WTC11 (cell line): Measurements from ENCODE around the gene C1orf185. TPM values are rescaled to one million over a fixed set of nuclear protein-coding genes. Genes with fewer than 3 reads are reported as not detected.

Experiments
- ATAC-seq: fragments of 200-7000 bp; cut with Tn5 transposase; 2 replicates; pipeline ENCODE4 v1.10.0; 2021; ENCODE audit warnings: mild to moderate bottlenecking, moderate library complexity
- CTCF ChIA-PET: fragments of 300-600 bp; sonication (Branson Sonifier 250); formaldehyde crosslinking; loops from one replicate; lab custom pipeline; 2021; ENCODE audit warnings: antibody characterized with exemption; lab: Charles Lee
- POLR2A ChIA-PET: fragments of 350-600 bp; sonication (Branson Sonifier 250); formaldehyde crosslinking; loops from one replicate; lab custom pipeline; 2021; ENCODE audit warnings: antibody characterized with exemption; lab: Charles Lee
- DNase-seq: peaks from one replicate; pipeline ENCODE4 v3.0.0; 2021; ENCODE audit warnings: low spot score
- H3K27ac Mint-ChIP-seq: 2 replicates; pipeline ENCODE4 v1.8.0; 2021; ENCODE audit warnings: mixed read lengths
- H3K27me3 Mint-ChIP-seq: 2 replicates; pipeline ENCODE4 v1.8.0; 2021; ENCODE audit warnings: low read depth, mild to moderate bottlenecking, moderate library complexity, mixed read lengths
- H3K36me3 Mint-ChIP-seq: 2 replicates; pipeline ENCODE4 v1.8.0; 2021; ENCODE audit warnings: mixed read lengths
- H3K4me1 Mint-ChIP-seq: 2 replicates; pipeline ENCODE4 v1.8.0; 2022; ENCODE audit warnings: mixed read lengths
- H3K4me3 Mint-ChIP-seq: 2 replicates; pipeline ENCODE4 v1.8.0; 2021; ENCODE audit warnings: mild to moderate bottlenecking, moderate library complexity, mixed read lengths
- H3K9me3 Mint-ChIP-seq: 2 replicates; pipeline ENCODE4 v1.8.0; 2021; ENCODE audit warnings: mixed read lengths
- ESRRA ChIP-seq: sonication (generic); formaldehyde crosslinking; IDR thresholded peaks from 2 replicates; pipeline ENCODE4 v1.8.1; 2022; ENCODE audit warnings: mild to moderate bottlenecking, missing genetic modification reagents, borderline replicate concordance
- ETV6 ChIP-seq: sonication (generic); formaldehyde crosslinking; IDR thresholded peaks from 2 replicates; pipeline ENCODE4 v1.8.1; 2022; ENCODE audit warnings: mild to moderate bottlenecking, missing genetic modification reagents
- GABPB1 ChIP-seq: sonication (generic); formaldehyde crosslinking; IDR thresholded peaks from 2 replicates; pipeline ENCODE4 v1.8.1; 2023; ENCODE audit warnings: mild to moderate bottlenecking, missing genetic modification reagents
- JAZF1 ChIP-seq: fragments of 250-450 bp; sonication (Bioruptor Pico); IDR thresholded peaks from 2 replicates; pipeline ENCODE4 v1.9.0; 2021; ENCODE audit warnings: moderate library complexity, mild to moderate bottlenecking, inconsistent platforms
- NR2C2 ChIP-seq: sonication (generic); formaldehyde crosslinking; IDR thresholded peaks from 2 replicates; pipeline ENCODE4 v1.8.0; 2022; ENCODE audit warnings: mild to moderate bottlenecking, missing genetic modification reagents
- TEAD4 ChIP-seq: sonication (generic); formaldehyde crosslinking; IDR thresholded peaks from 2 replicates; pipeline ENCODE4 v1.8.0; 2022; ENCODE audit warnings: mild to moderate bottlenecking, missing genetic modification reagents
- ZNF317 ChIP-seq: sonication (generic); formaldehyde crosslinking; IDR thresholded peaks from 2 replicates; pipeline ENCODE4 v1.8.1; 2023; ENCODE audit warnings: low read depth, mild to moderate bottlenecking, moderate library complexity, missing genetic modification reagents, borderline replicate concordance
- ZNF423 ChIP-seq: fragments of 250-450 bp; sonication (Bioruptor Pico); IDR thresholded peaks from 2 replicates; pipeline ENCODE4 v2.1.2; 2022; ENCODE audit warnings: mild to moderate bottlenecking, moderate library complexity
- total RNA-seq: library from RNA; stranded (reverse); gene quantifications from 3 replicates; pipeline ENCODE4 v1.2.3, GENCODE V29; 2021
- TF ChIP-seq, protein P1 (sequence below): sonication (generic); formaldehyde crosslinking; IDR thresholded peaks from 2 replicates; pipeline ENCODE4 v1.8.0; 2022; ENCODE audit warnings: missing genetic modification reagents
- TF ChIP-seq, protein P2 (sequence below): sonication (generic); formaldehyde crosslinking; IDR thresholded peaks from 2 replicates; pipeline ENCODE4 v1.8.1; 2023; ENCODE audit warnings: mild to moderate bottlenecking, missing genetic modification reagents, borderline replicate concordance
- TF ChIP-seq, protein P3 (sequence below): sonication (generic); formaldehyde crosslinking; IDR thresholded peaks from 2 replicates; pipeline ENCODE4 v1.8.1; 2023; ENCODE audit warnings: mild to moderate bottlenecking, missing genetic modification reagents
- TF ChIP-seq, protein P4 (sequence below): sonication (generic); formaldehyde crosslinking; IDR thresholded peaks from 2 replicates; pipeline ENCODE4 v1.8.0; 2023; ENCODE audit warnings: missing genetic modification reagents
- TF ChIP-seq, protein P5 (sequence below): sonication (generic); formaldehyde crosslinking; conservative IDR thresholded peaks from 2 replicates; pipeline ENCODE4 v1.8.1; 2023; ENCODE audit warnings: mild to moderate bottlenecking, low read depth, missing genetic modification reagents, moderate library complexity
- TF ChIP-seq, protein P6 (sequence below): sonication (generic); formaldehyde crosslinking; IDR thresholded peaks from 2 replicates; pipeline ENCODE4 v1.8.1; 2023; ENCODE audit warnings: mild to moderate bottlenecking, missing genetic modification reagents
- TF ChIP-seq, protein P7 (sequence below): fragments of 250-450 bp; sonication (Bioruptor Pico); IDR thresholded peaks from 2 replicates; pipeline ENCODE4 v1.9.0; 2021; ENCODE audit warnings: mild to moderate bottlenecking, borderline replicate concordance

Gene C1orf185
- total RNA-seq, 1 experiment from 2014 or later, result not detected

DNA sequence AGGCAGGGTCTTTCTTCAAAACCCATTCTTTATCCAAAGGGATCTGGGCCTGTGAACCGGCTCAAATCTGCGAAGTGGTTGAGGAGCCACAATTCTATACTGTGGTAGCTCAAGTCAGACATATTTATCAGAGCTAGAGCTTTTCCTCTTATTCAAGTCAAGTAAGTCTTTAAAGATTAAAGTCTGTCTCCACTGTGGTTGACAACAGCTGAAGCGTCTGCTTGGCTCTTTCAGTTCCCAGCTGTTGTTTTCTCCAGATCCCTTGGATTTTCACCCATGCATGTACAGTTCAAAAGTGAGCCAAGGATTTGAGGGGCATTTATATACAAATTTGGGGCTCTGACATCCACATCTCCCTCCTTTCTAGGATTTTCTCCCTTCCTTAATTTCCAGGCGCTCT is 66.9 kb downstream of the C1orf185 start (continued):
- TF ChIP-seq, protein P1, sequence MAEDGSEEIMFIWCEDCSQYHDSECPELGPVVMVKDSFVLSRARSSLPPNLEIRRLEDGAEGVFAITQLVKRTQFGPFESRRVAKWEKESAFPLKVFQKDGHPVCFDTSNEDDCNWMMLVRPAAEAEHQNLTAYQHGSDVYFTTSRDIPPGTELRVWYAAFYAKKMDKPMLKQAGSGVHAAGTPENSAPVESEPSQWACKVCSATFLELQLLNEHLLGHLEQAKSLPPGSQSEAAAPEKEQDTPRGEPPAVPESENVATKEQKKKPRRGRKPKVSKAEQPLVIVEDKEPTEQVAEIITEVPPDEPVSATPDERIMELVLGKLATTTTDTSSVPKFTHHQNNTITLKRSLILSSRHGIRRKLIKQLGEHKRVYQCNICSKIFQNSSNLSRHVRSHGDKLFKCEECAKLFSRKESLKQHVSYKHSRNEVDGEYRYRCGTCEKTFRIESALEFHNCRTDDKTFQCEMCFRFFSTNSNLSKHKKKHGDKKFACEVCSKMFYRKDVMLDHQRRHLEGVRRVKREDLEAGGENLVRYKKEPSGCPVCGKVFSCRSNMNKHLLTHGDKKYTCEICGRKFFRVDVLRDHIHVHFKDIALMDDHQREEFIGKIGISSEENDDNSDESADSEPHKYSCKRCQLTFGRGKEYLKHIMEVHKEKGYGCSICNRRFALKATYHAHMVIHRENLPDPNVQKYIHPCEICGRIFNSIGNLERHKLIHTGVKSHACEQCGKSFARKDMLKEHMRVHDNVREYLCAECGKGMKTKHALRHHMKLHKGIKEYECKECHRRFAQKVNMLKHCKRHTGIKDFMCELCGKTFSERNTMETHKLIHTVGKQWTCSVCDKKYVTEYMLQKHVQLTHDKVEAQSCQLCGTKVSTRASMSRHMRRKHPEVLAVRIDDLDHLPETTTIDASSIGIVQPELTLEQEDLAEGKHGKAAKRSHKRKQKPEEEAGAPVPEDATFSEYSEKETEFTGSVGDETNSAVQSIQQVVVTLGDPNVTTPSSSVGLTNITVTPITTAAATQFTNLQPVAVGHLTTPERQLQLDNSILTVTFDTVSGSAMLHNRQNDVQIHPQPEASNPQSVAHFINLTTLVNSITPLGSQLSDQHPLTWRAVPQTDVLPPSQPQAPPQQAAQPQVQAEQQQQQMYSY (CRISPR knock-in tag), result no peak
- TF ChIP-seq, protein P2, sequence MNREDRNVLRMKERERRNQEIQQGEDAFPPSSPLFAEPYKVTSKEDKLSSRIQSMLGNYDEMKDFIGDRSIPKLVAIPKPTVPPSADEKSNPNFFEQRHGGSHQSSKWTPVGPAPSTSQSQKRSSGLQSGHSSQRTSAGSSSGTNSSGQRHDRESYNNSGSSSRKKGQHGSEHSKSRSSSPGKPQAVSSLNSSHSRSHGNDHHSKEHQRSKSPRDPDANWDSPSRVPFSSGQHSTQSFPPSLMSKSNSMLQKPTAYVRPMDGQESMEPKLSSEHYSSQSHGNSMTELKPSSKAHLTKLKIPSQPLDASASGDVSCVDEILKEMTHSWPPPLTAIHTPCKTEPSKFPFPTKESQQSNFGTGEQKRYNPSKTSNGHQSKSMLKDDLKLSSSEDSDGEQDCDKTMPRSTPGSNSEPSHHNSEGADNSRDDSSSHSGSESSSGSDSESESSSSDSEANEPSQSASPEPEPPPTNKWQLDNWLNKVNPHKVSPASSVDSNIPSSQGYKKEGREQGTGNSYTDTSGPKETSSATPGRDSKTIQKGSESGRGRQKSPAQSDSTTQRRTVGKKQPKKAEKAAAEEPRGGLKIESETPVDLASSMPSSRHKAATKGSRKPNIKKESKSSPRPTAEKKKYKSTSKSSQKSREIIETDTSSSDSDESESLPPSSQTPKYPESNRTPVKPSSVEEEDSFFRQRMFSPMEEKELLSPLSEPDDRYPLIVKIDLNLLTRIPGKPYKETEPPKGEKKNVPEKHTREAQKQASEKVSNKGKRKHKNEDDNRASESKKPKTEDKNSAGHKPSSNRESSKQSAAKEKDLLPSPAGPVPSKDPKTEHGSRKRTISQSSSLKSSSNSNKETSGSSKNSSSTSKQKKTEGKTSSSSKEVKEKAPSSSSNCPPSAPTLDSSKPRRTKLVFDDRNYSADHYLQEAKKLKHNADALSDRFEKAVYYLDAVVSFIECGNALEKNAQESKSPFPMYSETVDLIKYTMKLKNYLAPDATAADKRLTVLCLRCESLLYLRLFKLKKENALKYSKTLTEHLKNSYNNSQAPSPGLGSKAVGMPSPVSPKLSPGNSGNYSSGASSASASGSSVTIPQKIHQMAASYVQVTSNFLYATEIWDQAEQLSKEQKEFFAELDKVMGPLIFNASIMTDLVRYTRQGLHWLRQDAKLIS (CRISPR knock-in tag), result no peak
- TF ChIP-seq, all 79 proteins: peak for 0

DNA sequence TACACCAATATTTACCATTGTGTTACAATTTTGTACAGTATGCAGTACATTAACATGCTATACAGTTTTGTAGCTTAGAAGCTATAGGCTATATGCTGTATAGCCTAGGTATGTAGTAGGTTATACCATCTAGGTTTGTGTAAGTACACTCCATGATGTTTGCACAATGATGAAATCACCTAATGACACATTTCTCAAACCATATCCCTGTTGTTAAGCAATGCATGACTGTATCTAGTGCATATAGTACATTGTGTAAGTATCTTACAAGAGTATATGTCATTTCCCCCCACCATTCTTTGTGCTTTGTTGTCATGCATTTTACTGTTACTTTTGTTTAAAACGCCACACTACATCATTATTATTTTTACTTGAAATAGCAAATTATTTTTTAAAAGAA is 68.3 kb downstream of the C1orf185 start:
- Mint-ChIP-seq H3K4me3 (no peak overlapping the region), H3K27me3 (0 out of 2 replicates have a peak, but pooled peaks cover 3% of the 10 kb centered on the region), H3K36me3 (no peaks in the 10 kb centered on the region), H3K4me1 (no peaks in the 10 kb centered on the region), H3K9me3 (no peaks in the 10 kb centered on the region), H3K27ac (no peak overlapping the region)
- POLR2A ChIA-PET, result no interaction called here
- no peak for TF ChIP-seq ZNF423 (CRISPR knock-in tag)
- TF ChIP-seq ZNF317, result no peak
- TF ChIP-seq JAZF1, result no peak
- peak; percentile 89 for TF ChIP-seq GABPB1 (CRISPR knock-in tag)
- TF ChIP-seq, protein P3, sequence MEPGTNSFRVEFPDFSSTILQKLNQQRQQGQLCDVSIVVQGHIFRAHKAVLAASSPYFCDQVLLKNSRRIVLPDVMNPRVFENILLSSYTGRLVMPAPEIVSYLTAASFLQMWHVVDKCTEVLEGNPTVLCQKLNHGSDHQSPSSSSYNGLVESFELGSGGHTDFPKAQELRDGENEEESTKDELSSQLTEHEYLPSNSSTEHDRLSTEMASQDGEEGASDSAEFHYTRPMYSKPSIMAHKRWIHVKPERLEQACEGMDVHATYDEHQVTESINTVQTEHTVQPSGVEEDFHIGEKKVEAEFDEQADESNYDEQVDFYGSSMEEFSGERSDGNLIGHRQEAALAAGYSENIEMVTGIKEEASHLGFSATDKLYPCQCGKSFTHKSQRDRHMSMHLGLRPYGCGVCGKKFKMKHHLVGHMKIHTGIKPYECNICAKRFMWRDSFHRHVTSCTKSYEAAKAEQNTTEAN (CRISPR knock-in tag), result no peak
- TF ChIP-seq, protein P4, sequence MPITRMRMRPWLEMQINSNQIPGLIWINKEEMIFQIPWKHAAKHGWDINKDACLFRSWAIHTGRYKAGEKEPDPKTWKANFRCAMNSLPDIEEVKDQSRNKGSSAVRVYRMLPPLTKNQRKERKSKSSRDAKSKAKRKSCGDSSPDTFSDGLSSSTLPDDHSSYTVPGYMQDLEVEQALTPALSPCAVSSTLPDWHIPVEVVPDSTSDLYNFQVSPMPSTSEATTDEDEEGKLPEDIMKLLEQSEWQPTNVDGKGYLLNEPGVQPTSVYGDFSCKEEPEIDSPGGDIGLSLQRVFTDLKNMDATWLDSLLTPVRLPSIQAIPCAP (CRISPR knock-in tag), result no peak
- TF ChIP-seq NR2C2, result no peak
- no peak for TF ChIP-seq TEAD4 (CRISPR knock-in tag)
- DNase-seq (no peak), ATAC-seq (no peak)
- CTCF ChIA-PET, result no interaction called here

DNA sequence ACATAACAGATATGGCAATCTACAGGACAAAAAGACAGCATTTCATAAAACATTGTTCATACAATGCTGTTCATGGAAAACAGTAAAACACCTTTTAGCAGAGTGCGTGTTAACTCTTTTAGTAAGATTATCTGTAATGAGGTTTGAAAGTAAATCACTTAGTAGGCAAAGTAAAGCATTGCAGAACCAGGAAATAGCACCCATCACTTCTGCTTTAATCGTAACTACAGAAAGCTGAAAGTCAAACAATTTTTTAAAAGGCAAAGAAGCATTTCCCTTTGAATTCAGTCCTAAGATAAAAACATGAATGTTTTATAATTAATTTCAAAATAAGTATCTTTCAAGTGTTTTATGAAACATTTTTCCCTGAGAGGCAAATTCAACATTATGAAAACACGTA is 70.8 kb downstream of the C1orf185 start:
- Mint-ChIP-seq H3K9me3 (no peaks in the 10 kb centered on the region), H3K36me3 (no peaks in the 10 kb centered on the region), H3K4me1 (no peaks in the 10 kb centered on the region), H3K27ac (no peak overlapping the region), H3K27me3 (peaks cover 3% of the 10 kb centered on the region; the same call in 1 of the 2 replicates), H3K4me3 (no peak overlapping the region)
- ChIA-PET CTCF (no interaction called here), POLR2A (no interaction called here)
- no peak for ATAC-seq
- no peak for DNase-seq
- TF ChIP-seq ETV6 (CRISPR knock-in tag) (no peak), ESRRA (no peak)
- TF ChIP-seq, protein P5, sequence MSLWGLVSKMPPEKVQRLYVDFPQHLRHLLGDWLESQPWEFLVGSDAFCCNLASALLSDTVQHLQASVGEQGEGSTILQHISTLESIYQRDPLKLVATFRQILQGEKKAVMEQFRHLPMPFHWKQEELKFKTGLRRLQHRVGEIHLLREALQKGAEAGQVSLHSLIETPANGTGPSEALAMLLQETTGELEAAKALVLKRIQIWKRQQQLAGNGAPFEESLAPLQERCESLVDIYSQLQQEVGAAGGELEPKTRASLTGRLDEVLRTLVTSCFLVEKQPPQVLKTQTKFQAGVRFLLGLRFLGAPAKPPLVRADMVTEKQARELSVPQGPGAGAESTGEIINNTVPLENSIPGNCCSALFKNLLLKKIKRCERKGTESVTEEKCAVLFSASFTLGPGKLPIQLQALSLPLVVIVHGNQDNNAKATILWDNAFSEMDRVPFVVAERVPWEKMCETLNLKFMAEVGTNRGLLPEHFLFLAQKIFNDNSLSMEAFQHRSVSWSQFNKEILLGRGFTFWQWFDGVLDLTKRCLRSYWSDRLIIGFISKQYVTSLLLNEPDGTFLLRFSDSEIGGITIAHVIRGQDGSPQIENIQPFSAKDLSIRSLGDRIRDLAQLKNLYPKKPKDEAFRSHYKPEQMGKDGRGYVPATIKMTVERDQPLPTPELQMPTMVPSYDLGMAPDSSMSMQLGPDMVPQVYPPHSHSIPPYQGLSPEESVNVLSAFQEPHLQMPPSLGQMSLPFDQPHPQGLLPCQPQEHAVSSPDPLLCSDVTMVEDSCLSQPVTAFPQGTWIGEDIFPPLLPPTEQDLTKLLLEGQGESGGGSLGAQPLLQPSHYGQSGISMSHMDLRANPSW (CRISPR knock-in tag), result no peak
- TF ChIP-seq, protein P6, sequence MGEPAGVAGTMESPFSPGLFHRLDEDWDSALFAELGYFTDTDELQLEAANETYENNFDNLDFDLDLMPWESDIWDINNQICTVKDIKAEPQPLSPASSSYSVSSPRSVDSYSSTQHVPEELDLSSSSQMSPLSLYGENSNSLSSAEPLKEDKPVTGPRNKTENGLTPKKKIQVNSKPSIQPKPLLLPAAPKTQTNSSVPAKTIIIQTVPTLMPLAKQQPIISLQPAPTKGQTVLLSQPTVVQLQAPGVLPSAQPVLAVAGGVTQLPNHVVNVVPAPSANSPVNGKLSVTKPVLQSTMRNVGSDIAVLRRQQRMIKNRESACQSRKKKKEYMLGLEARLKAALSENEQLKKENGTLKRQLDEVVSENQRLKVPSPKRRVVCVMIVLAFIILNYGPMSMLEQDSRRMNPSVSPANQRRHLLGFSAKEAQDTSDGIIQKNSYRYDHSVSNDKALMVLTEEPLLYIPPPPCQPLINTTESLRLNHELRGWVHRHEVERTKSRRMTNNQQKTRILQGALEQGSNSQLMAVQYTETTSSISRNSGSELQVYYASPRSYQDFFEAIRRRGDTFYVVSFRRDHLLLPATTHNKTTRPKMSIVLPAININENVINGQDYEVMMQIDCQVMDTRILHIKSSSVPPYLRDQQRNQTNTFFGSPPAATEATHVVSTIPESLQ (CRISPR knock-in tag), result no peak
- TF ChIP-seq, protein P7, sequence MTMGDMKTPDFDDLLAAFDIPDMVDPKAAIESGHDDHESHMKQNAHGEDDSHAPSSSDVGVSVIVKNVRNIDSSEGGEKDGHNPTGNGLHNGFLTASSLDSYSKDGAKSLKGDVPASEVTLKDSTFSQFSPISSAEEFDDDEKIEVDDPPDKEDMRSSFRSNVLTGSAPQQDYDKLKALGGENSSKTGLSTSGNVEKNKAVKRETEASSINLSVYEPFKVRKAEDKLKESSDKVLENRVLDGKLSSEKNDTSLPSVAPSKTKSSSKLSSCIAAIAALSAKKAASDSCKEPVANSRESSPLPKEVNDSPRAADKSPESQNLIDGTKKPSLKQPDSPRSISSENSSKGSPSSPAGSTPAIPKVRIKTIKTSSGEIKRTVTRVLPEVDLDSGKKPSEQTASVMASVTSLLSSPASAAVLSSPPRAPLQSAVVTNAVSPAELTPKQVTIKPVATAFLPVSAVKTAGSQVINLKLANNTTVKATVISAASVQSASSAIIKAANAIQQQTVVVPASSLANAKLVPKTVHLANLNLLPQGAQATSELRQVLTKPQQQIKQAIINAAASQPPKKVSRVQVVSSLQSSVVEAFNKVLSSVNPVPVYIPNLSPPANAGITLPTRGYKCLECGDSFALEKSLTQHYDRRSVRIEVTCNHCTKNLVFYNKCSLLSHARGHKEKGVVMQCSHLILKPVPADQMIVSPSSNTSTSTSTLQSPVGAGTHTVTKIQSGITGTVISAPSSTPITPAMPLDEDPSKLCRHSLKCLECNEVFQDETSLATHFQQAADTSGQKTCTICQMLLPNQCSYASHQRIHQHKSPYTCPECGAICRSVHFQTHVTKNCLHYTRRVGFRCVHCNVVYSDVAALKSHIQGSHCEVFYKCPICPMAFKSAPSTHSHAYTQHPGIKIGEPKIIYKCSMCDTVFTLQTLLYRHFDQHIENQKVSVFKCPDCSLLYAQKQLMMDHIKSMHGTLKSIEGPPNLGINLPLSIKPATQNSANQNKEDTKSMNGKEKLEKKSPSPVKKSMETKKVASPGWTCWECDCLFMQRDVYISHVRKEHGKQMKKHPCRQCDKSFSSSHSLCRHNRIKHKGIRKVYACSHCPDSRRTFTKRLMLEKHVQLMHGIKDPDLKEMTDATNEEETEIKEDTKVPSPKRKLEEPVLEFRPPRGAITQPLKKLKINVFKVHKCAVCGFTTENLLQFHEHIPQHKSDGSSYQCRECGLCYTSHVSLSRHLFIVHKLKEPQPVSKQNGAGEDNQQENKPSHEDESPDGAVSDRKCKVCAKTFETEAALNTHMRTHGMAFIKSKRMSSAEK (CRISPR knock-in tag), result no peak
